HPDE6-E6E7 (cell line): ENCODE measurements around the gene RFTN2.

ENCODE experiments used
- DNase-seq: peaks from one replicate; pipeline ENCODE4 v3.0.0; 2011; ENCODE audit warnings: missing footprints; ENCODE audit errors: extremely low spot score

Gene RFTN2

GRCh38 chr2:197548582-197548981 lies 126.8 kb downstream of the RFTN2 start:
- DNase-seq = no peak

- no peak for DNase-seq
Observed at GRCh38 chr2:197547163-197547900, 128.1 kb downstream of the RFTN2 start.

GRCh38 chr2:197543206-197543605 lies 132.2 kb downstream of the RFTN2 start:
- no peak for DNase-seq

GRCh38 chr2:197539734-197540133 lies 135.7 kb downstream of the RFTN2 start:
- no peak for DNase-seq

GRCh38 chr2:197538412-197538811 lies 137.0 kb downstream of the RFTN2 start:
- DNase-seq = no peak
